Osteocyte (in vitro differentiated cells): Measurements from ENCODE around the gene NXPH1. TPM values are rescaled to one million over a fixed set of nuclear protein-coding genes. Genes with fewer than 3 reads are reported as not detected.

Source experiments
- DNase-seq: peaks from one replicate; pipeline ENCODE4 v3.0.0; 2021; ENCODE audit warnings: mixed read lengths; ENCODE audit not compliant: unreplicated experiment; ENCODE audit errors: extremely low spot score
- H3K27ac Mint-ChIP-seq: one replicate; pipeline ENCODE4 v1.8.0; 2021; ENCODE audit warnings: mild to moderate bottlenecking, mixed read lengths; ENCODE audit not compliant: unreplicated experiment
- H3K27me3 Mint-ChIP-seq: one replicate; pipeline ENCODE4 v1.8.0; 2021; ENCODE audit warnings: mixed read lengths; ENCODE audit not compliant: unreplicated experiment
- H3K36me3 Mint-ChIP-seq: one replicate; pipeline ENCODE4 v1.8.0; 2021; ENCODE audit warnings: mixed read lengths; ENCODE audit not compliant: unreplicated experiment
- H3K4me1 Mint-ChIP-seq: one replicate; pipeline ENCODE4 v1.8.0; 2021; ENCODE audit warnings: mixed read lengths; ENCODE audit not compliant: unreplicated experiment
- H3K4me3 Mint-ChIP-seq: one replicate; pipeline ENCODE4 v1.8.0; 2021; ENCODE audit warnings: mild to moderate bottlenecking, moderate library complexity, mixed read lengths; ENCODE audit not compliant: unreplicated experiment
- H3K9me3 Mint-ChIP-seq: one replicate; pipeline ENCODE4 v1.8.0; 2021; ENCODE audit warnings: mixed read lengths; ENCODE audit not compliant: unreplicated experiment
- total RNA-seq: library from RNA; stranded (reverse); gene quantifications from 2 replicates; pipeline ENCODE4 v1.2.1, GENCODE V29; 2021
- TF ChIP-seq, protein P1 (sequence below): fragments of 200-600 bp; sonication (generic); IDR thresholded peaks from 2 replicates; pipeline ENCODE4 v1.5.0; 2021; ENCODE audit warnings: antibody characterized with exemption, mild to moderate bottlenecking, moderate library complexity

NXPH1 gene
- total RNA-seq, 1 donor from 2014 or later, result not detected

DNA sequence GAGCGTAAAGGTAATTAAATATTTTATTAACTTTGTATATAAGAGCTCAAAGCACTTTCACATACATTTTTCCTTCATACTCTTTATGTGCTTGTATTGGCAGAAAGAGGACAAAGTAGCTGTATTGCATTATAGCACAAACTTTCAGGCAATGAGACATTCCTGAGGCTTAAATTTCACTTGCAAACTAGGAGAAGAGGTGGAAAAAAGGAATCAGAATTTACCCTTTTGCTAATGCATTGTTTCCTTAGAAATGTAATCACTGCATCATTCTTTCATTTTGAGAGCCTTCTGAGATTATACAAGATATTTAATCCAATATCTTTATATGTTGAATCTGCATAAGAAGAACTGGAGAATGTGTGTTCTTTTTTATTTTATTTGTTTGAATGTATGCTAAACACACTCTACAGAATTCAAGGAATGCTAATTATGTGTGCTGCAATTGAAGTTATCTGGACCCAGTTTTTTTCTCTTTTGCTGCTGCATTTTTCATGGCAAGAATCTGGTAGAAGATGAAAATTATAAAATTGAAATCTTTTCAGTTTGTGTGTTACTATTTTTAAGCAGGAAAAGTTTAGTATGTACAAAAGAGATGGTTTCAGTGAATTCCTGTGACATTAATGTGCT lies 185.1 kb downstream of the NXPH1 start:
- H3K27ac Mint-ChIP-seq, result no peak overlapping the region
- H3K36me3 Mint-ChIP-seq, result no peaks in the 10 kb centered on the region
- DNase-seq, result no peak
- H3K9me3 Mint-ChIP-seq, result no peaks in the 10 kb centered on the region
- no peaks in the 10 kb centered on the region for H3K27me3 Mint-ChIP-seq
- no peaks in the 10 kb centered on the region for H3K4me1 Mint-ChIP-seq
- H3K4me3 Mint-ChIP-seq, result no peak overlapping the region
- TF ChIP-seq, protein P1, sequence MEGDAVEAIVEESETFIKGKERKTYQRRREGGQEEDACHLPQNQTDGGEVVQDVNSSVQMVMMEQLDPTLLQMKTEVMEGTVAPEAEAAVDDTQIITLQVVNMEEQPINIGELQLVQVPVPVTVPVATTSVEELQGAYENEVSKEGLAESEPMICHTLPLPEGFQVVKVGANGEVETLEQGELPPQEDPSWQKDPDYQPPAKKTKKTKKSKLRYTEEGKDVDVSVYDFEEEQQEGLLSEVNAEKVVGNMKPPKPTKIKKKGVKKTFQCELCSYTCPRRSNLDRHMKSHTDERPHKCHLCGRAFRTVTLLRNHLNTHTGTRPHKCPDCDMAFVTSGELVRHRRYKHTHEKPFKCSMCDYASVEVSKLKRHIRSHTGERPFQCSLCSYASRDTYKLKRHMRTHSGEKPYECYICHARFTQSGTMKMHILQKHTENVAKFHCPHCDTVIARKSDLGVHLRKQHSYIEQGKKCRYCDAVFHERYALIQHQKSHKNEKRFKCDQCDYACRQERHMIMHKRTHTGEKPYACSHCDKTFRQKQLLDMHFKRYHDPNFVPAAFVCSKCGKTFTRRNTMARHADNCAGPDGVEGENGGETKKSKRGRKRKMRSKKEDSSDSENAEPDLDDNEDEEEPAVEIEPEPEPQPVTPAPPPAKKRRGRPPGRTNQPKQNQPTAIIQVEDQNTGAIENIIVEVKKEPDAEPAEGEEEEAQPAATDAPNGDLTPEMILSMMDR, result no peak

DNA sequence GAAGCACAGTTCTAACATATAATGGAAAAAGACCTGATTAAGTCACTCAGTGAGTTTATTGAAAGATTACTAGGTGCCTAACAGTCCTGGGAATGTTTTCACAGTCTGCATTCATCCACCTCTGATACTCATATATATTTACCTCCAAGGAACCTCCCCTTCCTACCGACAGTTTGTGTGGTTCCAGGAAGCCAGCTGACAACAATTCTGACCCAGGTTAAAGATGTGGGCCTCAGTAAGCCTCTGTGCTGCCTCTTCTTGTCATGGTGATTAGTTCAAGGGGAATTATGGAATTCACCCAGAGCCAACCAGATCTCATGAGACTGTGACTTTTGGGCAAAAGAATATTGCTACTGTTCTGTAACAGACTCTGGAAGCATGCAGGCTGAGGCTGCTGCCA lies 186.8 kb downstream of the NXPH1 start:
- Mint-ChIP-seq H3K4me3 (no peak overlapping the region), H3K9me3 (no peaks in the 10 kb centered on the region), H3K4me1 (no peaks in the 10 kb centered on the region), H3K27ac (no peak overlapping the region), H3K27me3 (no peaks in the 10 kb centered on the region), H3K36me3 (no peaks in the 10 kb centered on the region)
- no peak for DNase-seq
- TF ChIP-seq, protein P1, result no peak

DNA sequence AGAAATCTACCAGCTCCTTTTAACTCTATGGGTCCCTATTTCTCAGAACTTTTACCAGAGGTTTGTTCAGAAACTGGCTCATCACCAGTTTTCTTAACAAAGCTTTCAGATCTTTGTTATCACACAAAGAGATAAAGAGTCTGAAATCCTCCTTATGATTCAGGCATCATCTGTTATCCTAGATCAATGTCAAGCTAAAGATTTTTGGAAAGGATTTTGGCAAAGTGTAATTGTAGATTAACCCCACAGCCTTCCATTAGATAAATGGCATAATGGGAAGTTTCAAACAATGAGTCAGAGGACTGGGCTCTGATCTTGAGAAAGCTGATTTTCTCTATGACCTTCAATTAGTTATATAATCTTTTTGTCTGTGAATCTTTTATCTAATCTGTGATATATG lies 192.2 kb downstream of the NXPH1 start:
- no peaks in the 10 kb centered on the region for H3K4me1 Mint-ChIP-seq
- no peaks in the 10 kb centered on the region for H3K9me3 Mint-ChIP-seq
- no peak overlapping the region for H3K4me3 Mint-ChIP-seq
- DNase-seq, result no peak
- H3K27ac Mint-ChIP-seq, result no peak overlapping the region
- no peaks in the 10 kb centered on the region for H3K27me3 Mint-ChIP-seq
- no peaks in the 10 kb centered on the region for H3K36me3 Mint-ChIP-seq
- TF ChIP-seq, protein P1, result no peak

DNA sequence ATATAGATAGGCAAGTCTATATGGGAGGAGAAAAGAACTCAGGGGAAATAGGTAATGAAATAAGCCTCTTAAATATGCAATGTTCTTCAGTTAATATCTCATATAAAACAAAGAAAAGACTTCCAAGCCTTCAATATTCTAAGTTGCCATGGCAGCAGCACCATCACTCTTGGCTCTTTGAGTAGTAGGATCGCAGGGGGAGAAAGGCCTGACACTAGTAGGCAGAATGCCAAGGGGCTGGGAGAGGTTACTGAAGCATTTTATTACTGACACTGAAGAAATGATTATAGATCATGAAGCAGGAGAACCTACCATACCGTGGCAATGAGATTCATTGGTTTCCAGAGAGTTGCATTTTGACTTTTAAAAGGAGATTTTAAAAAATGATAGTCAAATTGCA lies 193.9 kb downstream of the NXPH1 start:
- H3K27me3 Mint-ChIP-seq, result no peaks in the 10 kb centered on the region
- TF ChIP-seq, protein P1, result no peak
- DNase-seq, result no peak
- no peaks in the 10 kb centered on the region for H3K36me3 Mint-ChIP-seq
- H3K4me1 Mint-ChIP-seq, result no peaks in the 10 kb centered on the region
- no peaks in the 10 kb centered on the region for H3K9me3 Mint-ChIP-seq
- no peak overlapping the region for H3K4me3 Mint-ChIP-seq
- no peak overlapping the region for H3K27ac Mint-ChIP-seq

DNA sequence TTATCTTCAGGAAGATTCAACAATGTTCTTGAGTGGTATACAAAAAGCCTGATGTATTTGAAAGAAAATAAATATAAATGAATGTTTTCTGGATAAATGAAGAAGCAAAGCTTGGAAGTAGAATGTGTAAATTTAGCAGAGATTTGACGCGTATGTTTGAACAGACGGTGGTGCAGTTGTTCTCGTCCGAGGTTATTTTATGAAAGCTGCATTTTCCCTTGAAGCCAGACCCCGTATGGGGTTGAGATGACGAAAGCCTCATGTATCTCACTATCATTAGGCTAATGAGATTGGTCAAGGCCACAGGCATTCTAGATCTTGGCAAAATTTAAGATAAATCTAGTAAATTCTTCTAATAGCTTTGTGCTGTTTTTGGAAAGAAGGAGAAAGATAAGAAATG lies 195.2 kb downstream of the NXPH1 start:
- Mint-ChIP-seq H3K36me3 (no peaks in the 10 kb centered on the region), H3K27me3 (no peaks in the 10 kb centered on the region)
- DNase-seq, result no peak

More for the DNA sequence above, 195.2 kb downstream of the NXPH1 start:
- Mint-ChIP-seq H3K4me3 (no peak overlapping the region), H3K4me1 (no peaks in the 10 kb centered on the region), H3K27ac (no peak overlapping the region), H3K9me3 (peaks cover 4% of the 10 kb centered on the region)
- TF ChIP-seq, protein P1, result no peak
